Activated CD8-positive, alpha-beta memory T cell treated with anti-CD3 and anti-CD28 coated beads for 24 hours (primary cell): ENCODE results near the gene ZNF521.

Experiments
- DNase-seq: peaks from one replicate; pipeline ENCODE4 v3.0.0-alpha.2; 2020

The ZNF521 gene

GRCh38 chr18:25223899-25224886, 127.8 kb downstream of the ZNF521 start:
- DNase-seq = no peak

- no peak for DNase-seq
Measured at GRCh38 chr18:25223211-25223610, 128.8 kb downstream of the ZNF521 start.

- no peak for DNase-seq
Measured at GRCh38 chr18:25222648-25223047, 129.3 kb downstream of the ZNF521 start.

GRCh38 chr18:25210622-25211021, 141.3 kb downstream of the ZNF521 start:
- DNase-seq = no peak

GRCh38 chr18:25192065-25192464, 159.9 kb downstream of the ZNF521 start:
- DNase-seq = no peak

GRCh38 chr18:25190472-25190871, 161.5 kb downstream of the ZNF521 start:
- no peak for DNase-seq

- DNase-seq = no peak
Measured at GRCh38 chr18:25189391-25190185, 162.4 kb downstream of the ZNF521 start.

GRCh38 chr18:25187521-25188192, 164.3 kb downstream of the ZNF521 start:
- no peak for DNase-seq

GRCh38 chr18:25186871-25187270, 165.1 kb downstream of the ZNF521 start:
- DNase-seq = no peak

- DNase-seq = no peak
Measured at GRCh38 chr18:25181993-25182392, 170.0 kb downstream of the ZNF521 start.

- no peak for DNase-seq
Measured at GRCh38 chr18:25181581-25181980, 170.4 kb downstream of the ZNF521 start.

GRCh38 chr18:25180973-25181548, 170.9 kb downstream of the ZNF521 start:
- DNase-seq = no peak

GRCh38 chr18:25177631-25178030, 174.3 kb downstream of the ZNF521 start:
- no peak for DNase-seq

- DNase-seq = no peak
Measured at GRCh38 chr18:25176518-25177042, 175.4 kb downstream of the ZNF521 start.

- DNase-seq = no peak
Measured at GRCh38 chr18:25175558-25176517, 176.1 kb downstream of the ZNF521 start.

- no peak for DNase-seq
Measured at GRCh38 chr18:25174324-25174723, 177.6 kb downstream of the ZNF521 start.

- no peak for DNase-seq
Measured at GRCh38 chr18:25171334-25171733, 180.6 kb downstream of the ZNF521 start.

- DNase-seq = no peak
Measured at GRCh38 chr18:25170402-25170801, 181.6 kb downstream of the ZNF521 start.

GRCh38 chr18:25169701-25170100, 182.3 kb downstream of the ZNF521 start:
- DNase-seq = no peak

- DNase-seq = no peak
Measured at GRCh38 chr18:25167612-25168410, 184.2 kb downstream of the ZNF521 start.
